GM20000 (cell line): Measurements from ENCODE around the gene CD47.

ENCODE experiments used
- DNase-seq: peaks from one replicate; pipeline ENCODE4 v3.0.0; 2012; ENCODE audit warnings: low spot score
- CTCF ChIP-seq: IDR thresholded peaks from 2 replicates; pipeline ENCODE4 v1.5.1; 2012; ENCODE audit warnings: mild to moderate bottlenecking, control low read depth; ENCODE audit errors: extremely low read depth, missing control alignments

Gene CD47

GRCh38 chr3:108090701-108091497, at the start of gene CD47:
Gene CD47 (minus strand): TSS chr3:108091031. CDS start chr3:108090908, 123 bp downstream.
- peak; percentile 98 for DNase-seq
- no peak for TF ChIP-seq CTCF

GRCh38 chr3:108137460-108137814, 46.6 kb upstream of the CD47 start:
- TF ChIP-seq CTCF: no peak
- no peak for DNase-seq

- no peak for TF ChIP-seq CTCF
- DNase-seq: no peak
Measured at GRCh38 chr3:108136561-108137459, 46.0 kb upstream of the CD47 start.

GRCh38 chr3:108134555-108134880, 43.7 kb upstream of the CD47 start:
- no peak for DNase-seq
- TF ChIP-seq CTCF: no peak

- no peak for DNase-seq
- TF ChIP-seq CTCF: no peak
Measured at GRCh38 chr3:108133858-108134554, 43.2 kb upstream of the CD47 start.

- TF ChIP-seq CTCF: no peak
- DNase-seq: no peak
Measured at GRCh38 chr3:108133048-108133369, 42.2 kb upstream of the CD47 start.
